ENCODE measurements around the gene DDI2. TPM values are rescaled to one million over a fixed set of nuclear protein-coding genes. Genes with fewer than 3 reads are reported as not detected.
A peak's percentile ranks its signal among the peaks of the same experiment; 100 is the strongest.

DDI2 gene
- total RNA-seq, 2 experiments from 2014 or later, result 33.7 to 34.9 TPM

DNA sequence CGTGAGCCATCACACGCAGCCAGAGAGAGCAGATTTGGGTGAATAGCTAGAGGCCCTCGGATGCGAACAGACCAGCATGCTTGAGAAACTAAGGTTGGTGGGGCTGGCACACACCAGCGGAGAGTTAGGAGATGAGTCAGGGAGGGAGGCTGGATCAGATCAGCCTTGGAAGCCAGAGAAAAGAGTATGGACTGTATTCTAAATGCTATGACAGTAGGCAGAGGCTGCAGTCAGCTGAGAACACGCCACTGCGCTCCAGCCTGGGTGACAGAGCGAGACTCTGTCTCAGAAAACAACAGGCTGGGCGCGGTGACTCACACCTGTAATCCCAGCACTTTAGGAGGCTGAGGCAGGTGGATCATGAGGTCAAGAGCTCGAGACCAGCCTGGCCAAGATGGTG is 62.9 kb downstream of the DDI2 start:
- no peaks in the 10 kb centered on the region for H3K27me3 Mint-ChIP-seq
- no peak overlapping the region for H3K4me3 Mint-ChIP-seq
- H3K36me3 Mint-ChIP-seq (ENCODE audit: low read depth), result no peaks in the 10 kb centered on the region
- no peak overlapping the region for H3K27ac Mint-ChIP-seq
- H3K4me1 Mint-ChIP-seq (ENCODE audit: low read depth), result peaks cover 27% of the 10 kb centered on the region
- ATAC-seq (no peak), DNase-seq (no peak)
- intact Hi-C loops (cut with micrococcal nuclease), result no loop called here
- CTCF ChIA-PET, result no interaction called here
- TF ChIP-seq CTCF (IDR thresholded peaks at IDR 0.05), result no peak
- no peaks in the 10 kb centered on the region for H3K9me3 Mint-ChIP-seq
- POLR2A ChIA-PET, result interaction anchor here (1.3 to 2.4 kb wide), 3 partner anchors 15 to 110 kb away, joined by 3 to 9 read pairs (median 3); no protein-coding TSS in a partner anchor

GRCh38 chr1:15680561-15681348 is 63.5 kb downstream of the DDI2 start:
- DNase-seq (no peak), ATAC-seq (peak; percentile 20)
- no peaks in the 10 kb centered on the region for H3K27me3 Mint-ChIP-seq
- H3K4me1 Mint-ChIP-seq (ENCODE audit: low read depth), result peaks cover 30% of the 10 kb centered on the region
- ChIA-PET CTCF (interaction anchor here (1.1 kb wide), 1 partner anchor 16 kb away, joined by 3 read pairs; no protein-coding TSS in a partner anchor), POLR2A (interaction anchor here (1.3 to 2.4 kb wide), 3 partner anchors 16 to 110 kb away, joined by 3 to 9 read pairs (median 3); no protein-coding TSS in a partner anchor)
- H3K4me3 Mint-ChIP-seq, result no peak overlapping the region
- no peaks in the 10 kb centered on the region for H3K9me3 Mint-ChIP-seq
- TF ChIP-seq CTCF (IDR thresholded peaks at IDR 0.05), result no peak
- no peak overlapping the region for H3K27ac Mint-ChIP-seq
- intact Hi-C loops (cut with micrococcal nuclease), result no loop called here
- H3K36me3 Mint-ChIP-seq (ENCODE audit: low read depth), result no peaks in the 10 kb centered on the region

GRCh38 chr1:15681349-15682292 is 64.4 kb downstream of the DDI2 start:
- ATAC-seq (no peak), DNase-seq (no peak)
- H3K9me3 Mint-ChIP-seq, result no peaks in the 10 kb centered on the region
- no peak overlapping the region for H3K27ac Mint-ChIP-seq
- H3K36me3 Mint-ChIP-seq (ENCODE audit: low read depth), result no peaks in the 10 kb centered on the region
- TF ChIP-seq CTCF (IDR thresholded peaks at IDR 0.05), result no peak
- ChIA-PET CTCF (interaction anchor here (1.1 kb wide), 1 partner anchor 15 kb away, joined by 3 read pairs; no protein-coding TSS in a partner anchor), POLR2A (interaction anchor here (1.3 kb wide), 1 partner anchor 111 kb away, joined by 3 read pairs; no protein-coding TSS in a partner anchor)
- H3K4me3 Mint-ChIP-seq, result no peak overlapping the region
- H3K4me1 Mint-ChIP-seq (ENCODE audit: low read depth), result peaks cover 35% of the 10 kb centered on the region
- intact Hi-C loops (cut with micrococcal nuclease), result no loop called here
- H3K27me3 Mint-ChIP-seq, result no peaks in the 10 kb centered on the region

DNA sequence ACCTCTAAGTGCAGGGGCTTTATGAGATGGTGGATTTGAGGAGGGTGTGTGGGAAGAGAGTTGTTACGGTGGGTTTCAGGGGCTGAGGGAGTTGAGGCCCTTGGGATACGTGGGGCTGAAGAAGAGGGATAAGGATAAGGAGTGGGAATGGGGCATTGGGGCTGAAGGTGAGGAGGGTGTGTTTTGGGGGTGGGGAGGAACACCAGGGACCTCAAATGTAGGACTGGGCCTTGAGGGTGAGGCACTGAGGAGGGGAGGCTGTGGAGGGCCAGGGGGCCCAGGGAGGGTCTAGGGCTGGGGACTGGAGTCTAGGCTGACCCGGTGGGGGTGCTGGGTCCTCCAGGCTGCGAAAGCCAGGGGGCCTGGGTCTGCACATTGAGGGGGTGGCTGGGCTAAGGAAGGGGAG is 65.7 kb downstream of the DDI2 start:
- intact Hi-C loops (cut with micrococcal nuclease), result no loop called here
- no peak for TF ChIP-seq CTCF (IDR thresholded peaks at IDR 0.05)
- Mint-ChIP-seq H3K36me3 (ENCODE audit: low read depth) (peaks cover 7% of the 10 kb centered on the region), H3K27ac (peak overlapping the region; percentile 86), H3K4me1 (ENCODE audit: low read depth) (peaks cover 44% of the 10 kb centered on the region), H3K9me3 (peaks cover 4% of the 10 kb centered on the region), H3K27me3 (no peaks in the 10 kb centered on the region), H3K4me3 (peak overlapping the region; percentile 73)
- ATAC-seq, result no peak
- POLR2A ChIA-PET, result no interaction called here
- no peak for DNase-seq
- CTCF ChIA-PET, result no interaction called here

All from activated CD8-positive, alpha-beta T cell treated with anti-CD3 and anti-CD28 coated beads for 36 hours (primary cell).